K562 (cell line): ENCODE data around the gene PAXIP1.

Source experiments
- MYC ChIP-seq, 2 experiments: fragments of 250-450 bp in 1 of 2; sonication (Bioruptor Pico) in 1 of 2; IDR thresholded peaks; 2 replicates each; pipeline versions ENCODE4 v1.5.1 to v1.6.1; 2012 to 2021; ENCODE audit warnings: low read depth in 2 of 2, borderline replicate concordance in 1 of 2, improper control_type of control experiment in 1 of 2, low read length in 1 of 2, mild to moderate bottlenecking in 1 of 2, moderate library complexity in 1 of 2
- ZNF133 ChIP-seq: fragments of 250-450 bp; sonication (Bioruptor Pico); IDR thresholded peaks from 2 replicates; pipeline ENCODE4 v1.4.0; 2020; ENCODE audit warnings: mild to moderate bottlenecking
- ZNF830 ChIP-seq: fragments of 250-450 bp; sonication (Bioruptor Pico); IDR thresholded peaks from 2 replicates; pipeline ENCODE4 v1.5.0; 2021; ENCODE audit warnings: mild to moderate bottlenecking

- TF ChIP-seq ZNF133 (CRISPR knock-in tag) (no peak), ZNF830 (no peak), MYC (IDR thresholded peaks at IDR 0.05; ENCODE audit: low read depth, low read length) (no peak), MYC (CRISPR knock-in tag; IDR thresholded peaks at IDR 0.05; ENCODE audit: borderline replicate concordance, low read depth) (no peak)
Observed at GRCh38 chr7:154914996-154915380, 87.9 kb downstream of the PAXIP1 start.
